Transverse colon (tissue), 4 donors: ENCODE data around the gene HOXC12.

Experiments
- POLR2A ChIP-seq: fragments of 450-650 bp; IDR thresholded peaks from one replicate; pipeline ENCODE4 v1.6.1; 2016; ENCODE audit warnings: antibody characterized with exemption, mild to moderate bottlenecking, moderate library complexity
- POLR2AphosphoS5 ChIP-seq, 3 donors: sonication (generic); formaldehyde crosslinking; IDR thresholded peaks; one replicate each; pipeline ENCODE4 v1.6.1; 2016; ENCODE audit warnings: antibody characterized with exemption in 3 of 3
- TF ChIP-seq, protein P1 (sequence below), 5 experiments: fragments of 200-600 bp in 3 of 5; fragments of 450-650 bp in 2 of 5; sonication (generic) in 3 of 5; IDR thresholded peaks; 1 replicate in 2 of 5; 2 replicates in 3 of 5; pipeline ENCODE4 v1.5.1; 2016 to 2017; ENCODE audit warnings: antibody characterized with exemption in 5 of 5, inconsistent platforms in 3 of 5, mild to moderate bottlenecking in 2 of 5, moderate library complexity in 1 of 5

DNA sequence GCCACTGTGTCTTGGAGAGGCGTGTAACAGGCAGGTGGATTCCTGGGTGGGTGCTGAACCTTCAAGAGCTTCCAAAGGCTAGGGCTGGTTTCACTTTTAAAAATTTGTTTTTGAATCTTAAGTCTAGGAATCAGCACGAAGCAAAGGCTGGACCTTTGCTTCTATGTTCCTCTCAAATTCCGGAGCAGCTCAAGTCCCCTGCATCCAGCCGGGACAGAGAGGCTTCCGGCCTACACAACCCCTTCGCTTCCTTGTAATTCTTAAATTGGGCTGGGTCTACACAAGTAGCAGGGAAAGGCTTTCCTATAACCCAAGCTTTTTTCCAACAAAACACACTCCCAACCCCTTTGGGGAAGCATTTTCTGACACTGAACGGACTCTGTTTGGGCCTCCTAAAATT, 8.3 kb downstream of the HOXC12 start:
- TF ChIP-seq, protein P1, sequence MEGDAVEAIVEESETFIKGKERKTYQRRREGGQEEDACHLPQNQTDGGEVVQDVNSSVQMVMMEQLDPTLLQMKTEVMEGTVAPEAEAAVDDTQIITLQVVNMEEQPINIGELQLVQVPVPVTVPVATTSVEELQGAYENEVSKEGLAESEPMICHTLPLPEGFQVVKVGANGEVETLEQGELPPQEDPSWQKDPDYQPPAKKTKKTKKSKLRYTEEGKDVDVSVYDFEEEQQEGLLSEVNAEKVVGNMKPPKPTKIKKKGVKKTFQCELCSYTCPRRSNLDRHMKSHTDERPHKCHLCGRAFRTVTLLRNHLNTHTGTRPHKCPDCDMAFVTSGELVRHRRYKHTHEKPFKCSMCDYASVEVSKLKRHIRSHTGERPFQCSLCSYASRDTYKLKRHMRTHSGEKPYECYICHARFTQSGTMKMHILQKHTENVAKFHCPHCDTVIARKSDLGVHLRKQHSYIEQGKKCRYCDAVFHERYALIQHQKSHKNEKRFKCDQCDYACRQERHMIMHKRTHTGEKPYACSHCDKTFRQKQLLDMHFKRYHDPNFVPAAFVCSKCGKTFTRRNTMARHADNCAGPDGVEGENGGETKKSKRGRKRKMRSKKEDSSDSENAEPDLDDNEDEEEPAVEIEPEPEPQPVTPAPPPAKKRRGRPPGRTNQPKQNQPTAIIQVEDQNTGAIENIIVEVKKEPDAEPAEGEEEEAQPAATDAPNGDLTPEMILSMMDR (IDR thresholded peaks at IDR 0.05): no peak
- TF ChIP-seq POLR2AphosphoS5 (IDR thresholded peaks at IDR 0.05) (no peak), POLR2A (no peak)
